ENCODE data around the gene MEF2C.

The MEF2C gene

DNA sequence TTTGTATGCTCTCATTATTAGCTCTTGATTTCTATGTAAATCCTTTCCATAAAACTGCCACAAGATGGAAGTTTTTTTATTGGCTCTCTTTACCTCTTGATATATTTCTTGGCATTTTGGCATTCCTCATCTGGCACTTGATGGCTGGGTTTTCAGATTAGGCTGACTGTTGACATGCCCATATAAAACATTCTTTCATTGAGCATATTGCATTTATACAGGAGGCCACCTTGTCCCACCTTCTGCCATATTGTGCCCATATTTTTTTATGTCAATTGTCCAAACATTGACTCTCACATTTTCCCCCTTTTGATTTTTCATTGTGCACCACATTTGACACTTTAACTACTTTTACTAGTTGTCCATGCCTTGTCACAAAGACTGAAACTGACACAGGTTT is 182.9 kb downstream of the MEF2C start:
- TF ChIP-seq, protein P1, sequence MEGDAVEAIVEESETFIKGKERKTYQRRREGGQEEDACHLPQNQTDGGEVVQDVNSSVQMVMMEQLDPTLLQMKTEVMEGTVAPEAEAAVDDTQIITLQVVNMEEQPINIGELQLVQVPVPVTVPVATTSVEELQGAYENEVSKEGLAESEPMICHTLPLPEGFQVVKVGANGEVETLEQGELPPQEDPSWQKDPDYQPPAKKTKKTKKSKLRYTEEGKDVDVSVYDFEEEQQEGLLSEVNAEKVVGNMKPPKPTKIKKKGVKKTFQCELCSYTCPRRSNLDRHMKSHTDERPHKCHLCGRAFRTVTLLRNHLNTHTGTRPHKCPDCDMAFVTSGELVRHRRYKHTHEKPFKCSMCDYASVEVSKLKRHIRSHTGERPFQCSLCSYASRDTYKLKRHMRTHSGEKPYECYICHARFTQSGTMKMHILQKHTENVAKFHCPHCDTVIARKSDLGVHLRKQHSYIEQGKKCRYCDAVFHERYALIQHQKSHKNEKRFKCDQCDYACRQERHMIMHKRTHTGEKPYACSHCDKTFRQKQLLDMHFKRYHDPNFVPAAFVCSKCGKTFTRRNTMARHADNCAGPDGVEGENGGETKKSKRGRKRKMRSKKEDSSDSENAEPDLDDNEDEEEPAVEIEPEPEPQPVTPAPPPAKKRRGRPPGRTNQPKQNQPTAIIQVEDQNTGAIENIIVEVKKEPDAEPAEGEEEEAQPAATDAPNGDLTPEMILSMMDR (conservative IDR thresholded peaks at IDR 0.05; ENCODE audit: low read depth): no peak
- CTCF ChIA-PET: interaction anchor here (1.7 kb wide), 1 partner anchor 9 kb away, joined by 6 read pairs; no protein-coding TSS in a partner anchor
- DNase-seq (ENCODE audit: low spot score): no peak
- no peak overlapping the region for H3K27ac ChIP-seq
- POLR2A ChIA-PET (ENCODE audit: low non-redundant PET): no interaction called here

DNA sequence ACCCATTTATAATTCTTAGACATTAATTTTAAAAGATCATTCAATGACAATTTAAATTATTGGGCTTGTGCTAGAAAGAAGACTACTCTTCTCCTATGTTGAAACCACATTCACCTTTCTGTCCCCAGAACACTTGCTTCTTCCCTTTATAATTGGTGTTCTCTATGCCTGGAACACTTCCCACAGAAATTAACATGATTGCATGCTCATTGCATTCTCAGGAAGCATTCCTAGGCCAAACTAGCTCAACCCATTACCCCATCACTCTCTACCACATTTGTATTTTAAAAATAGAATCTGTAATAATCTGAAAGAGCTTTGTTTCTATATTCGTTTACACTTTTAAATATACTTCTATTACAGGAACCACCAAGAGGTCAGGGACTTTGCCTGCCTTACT is 184.7 kb downstream of the MEF2C start:
- ChIA-PET CTCF (interaction anchor here (1.5 kb wide), 1 partner anchor 917 kb away, joined by 4 read pairs; no protein-coding TSS in a partner anchor), POLR2A (ENCODE audit: low non-redundant PET) (no interaction called here)
- TF ChIP-seq, protein P1 (conservative IDR thresholded peaks at IDR 0.05; ENCODE audit: low read depth): no peak
- no peak overlapping the region for H3K27ac ChIP-seq
- DNase-seq (ENCODE audit: low spot score): no peak

DNA sequence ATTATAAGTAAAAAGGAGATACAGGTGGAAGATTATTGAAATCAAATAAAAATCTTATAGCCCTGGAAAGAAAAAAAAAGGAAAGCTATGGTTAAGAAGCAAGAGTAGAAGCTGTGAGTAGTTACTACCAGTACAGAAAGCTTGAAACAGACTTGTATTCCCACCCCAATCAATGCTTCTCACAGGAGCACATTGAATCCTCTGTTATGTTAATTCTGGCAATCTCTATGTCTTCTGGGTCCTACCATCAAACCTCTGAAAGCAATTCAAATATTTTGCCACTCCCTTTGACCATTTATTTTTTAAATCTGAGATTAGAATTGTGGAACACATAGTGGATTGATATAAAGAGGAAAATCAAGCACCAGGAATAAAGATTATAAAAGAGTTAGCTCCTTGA is 186.5 kb downstream of the MEF2C start:
- TF ChIP-seq, protein P1 (conservative IDR thresholded peaks at IDR 0.05; ENCODE audit: low read depth): no peak
- POLR2A ChIA-PET (ENCODE audit: low non-redundant PET): no interaction called here
- DNase-seq (ENCODE audit: low spot score): no peak
- no peak overlapping the region for H3K27ac ChIP-seq
- CTCF ChIA-PET: interaction anchor here (0.5 to 1.2 kb wide), 7 partner anchors 28 to 915 kb away, joined by 3 to 5 read pairs (median 3); no protein-coding TSS in a partner anchor

DNA sequence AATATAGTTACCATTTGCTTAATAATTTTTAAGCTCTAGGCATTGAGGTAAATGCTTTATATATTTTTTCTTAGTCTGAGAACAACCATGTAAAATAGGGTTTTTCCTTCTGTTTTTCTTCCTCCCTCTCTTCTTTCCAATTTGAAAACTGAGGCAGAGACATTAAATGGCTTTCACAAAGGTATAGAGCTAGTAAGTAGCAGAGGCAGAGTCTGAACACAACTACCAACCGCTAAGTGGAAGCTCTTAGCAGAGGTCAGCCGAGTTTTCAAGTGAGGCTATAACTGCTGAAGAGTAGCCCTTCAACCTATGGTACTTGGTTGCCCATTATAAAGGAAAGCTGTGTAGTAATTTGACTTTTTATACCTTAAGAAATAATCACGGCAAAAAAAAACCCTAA is 187.1 kb downstream of the MEF2C start:
- H3K27ac ChIP-seq: no peak overlapping the region
- ChIA-PET CTCF (interaction anchor here (0.5 to 1.2 kb wide), 6 partner anchors 29 to 915 kb away, joined by 3 to 5 read pairs (median 4); no protein-coding TSS in a partner anchor), POLR2A (ENCODE audit: low non-redundant PET) (no interaction called here)
- TF ChIP-seq, protein P1 (conservative IDR thresholded peaks at IDR 0.05; ENCODE audit: low read depth): no peak
- DNase-seq (ENCODE audit: low spot score): no peak

DNA sequence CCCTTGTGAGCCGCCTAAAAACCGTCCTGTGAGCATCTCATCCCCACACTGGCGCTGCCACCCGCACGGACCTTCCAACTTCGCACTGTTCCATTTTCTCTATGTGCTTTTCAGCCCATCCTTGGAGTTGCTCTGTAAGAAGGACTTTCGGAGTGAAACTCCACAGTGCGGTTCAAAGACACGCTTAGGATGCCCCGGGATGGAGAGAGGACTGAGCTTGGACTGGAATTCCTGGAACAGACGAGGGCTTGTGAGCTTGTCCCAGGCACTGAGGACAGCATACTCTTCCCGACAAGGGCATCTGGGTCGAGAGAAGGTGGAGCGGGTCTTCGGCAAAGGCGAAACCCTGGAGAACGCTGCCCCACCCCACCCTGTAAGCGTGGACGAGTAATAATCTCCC is 187.8 kb downstream of the MEF2C start:
- H3K27ac ChIP-seq: no peak overlapping the region
- no peak for DNase-seq (ENCODE audit: low spot score)
- ChIA-PET POLR2A (ENCODE audit: low non-redundant PET) (no interaction called here), CTCF (interaction anchor here (0.6 kb wide), 2 partner anchors 224 to 1034 kb away, joined by 3 to 6 read pairs; no protein-coding TSS in a partner anchor)
- TF ChIP-seq, protein P1 (conservative IDR thresholded peaks at IDR 0.05; ENCODE audit: low read depth): no peak

DNA sequence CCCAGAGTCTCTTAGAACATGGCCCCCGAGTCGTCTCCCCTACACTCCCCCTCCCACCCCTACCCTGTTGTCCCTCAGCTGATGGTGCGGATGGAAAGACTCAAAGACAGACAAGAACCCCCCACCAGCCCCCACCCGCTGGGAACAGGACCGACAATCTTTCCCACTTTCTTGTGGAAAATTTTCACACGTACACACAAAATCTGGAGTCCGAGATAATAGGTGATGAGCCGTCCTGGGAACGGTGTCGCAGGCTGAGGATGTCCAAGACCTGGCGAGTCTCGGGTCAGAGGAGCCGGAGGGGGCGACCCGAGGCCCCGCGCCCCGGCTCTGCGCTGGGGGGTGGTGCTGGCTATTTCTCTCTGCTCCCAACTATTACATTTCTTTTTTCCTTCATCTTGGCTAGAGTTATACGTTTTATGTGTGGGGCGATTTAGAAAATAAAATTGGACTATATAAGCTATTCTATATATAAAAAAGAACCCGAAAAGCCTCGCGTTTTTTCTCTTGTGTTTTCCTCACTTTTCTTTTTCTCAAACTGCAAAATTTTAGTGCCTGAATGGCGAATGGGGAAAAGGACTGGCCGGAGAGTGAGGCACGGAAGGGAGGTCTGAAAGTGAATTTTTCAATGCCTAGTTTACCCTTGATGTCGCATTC is 188.8 kb downstream of the MEF2C start:
- TF ChIP-seq, protein P1 (conservative IDR thresholded peaks at IDR 0.05; ENCODE audit: low read depth): no peak
- ChIA-PET CTCF (interaction anchor here (0.6 kb wide), 1 partner anchor 646 kb away, joined by 3 read pairs; no protein-coding TSS in a partner anchor), POLR2A (ENCODE audit: low non-redundant PET) (no interaction called here)
- no peak overlapping the region for H3K27ac ChIP-seq
- no peak for DNase-seq (ENCODE audit: low spot score)

Data from RWPE1 (cell line).